Activated CD8-positive, alpha-beta memory T cell treated with anti-CD3 and anti-CD28 coated beads, Interleukin-2, amount 50 U/mL, for 4 hours (primary cell): Measurements from ENCODE around the gene ZNF274.
"Not testable (repeated sequence)": the region's sequence is repeated elsewhere in the genome, so short reads cannot be mapped to it uniquely, and the experiment has no call there.

ENCODE experiments used
- DNase-seq: peaks from one replicate; pipeline ENCODE4 v3.0.0-alpha.2; 2020

The ZNF274 gene

GRCh38 chr19:58212336-58213074, 29.6 kb downstream of the ZNF274 start:
- DNase-seq = no peak

GRCh38 chr19:58213075-58213369, 30.2 kb downstream of the ZNF274 start:
- no peak for DNase-seq

GRCh38 chr19:58217069-58217481, 34.2 kb downstream of the ZNF274 start:
- DNase-seq = no peak

- DNase-seq = no peak
Observed at GRCh38 chr19:58217607-58218391, 34.9 kb downstream of the ZNF274 start.

GRCh38 chr19:58218899-58219298, 36.0 kb downstream of the ZNF274 start:
- no peak for DNase-seq

- no peak for DNase-seq
Observed at GRCh38 chr19:58227964-58228584, 45.2 kb downstream of the ZNF274 start.

- DNase-seq = peak; percentile 57
Observed at GRCh38 chr19:58228585-58229254, 45.9 kb downstream of the ZNF274 start, which contains the start of gene ZNF544. Gene ZNF544, plus strand, starts transcription at chr19:58228914. Its CDS starts 15,110 bp downstream, at chr19:58244024.

GRCh38 chr19:58229255-58229639, 46.4 kb downstream of the ZNF274 start:
- no peak for DNase-seq

- DNase-seq = no peak
Observed at GRCh38 chr19:58237324-58237723, 54.5 kb downstream of the ZNF274 start.

- no peak for DNase-seq
Observed at GRCh38 chr19:58243351-58243750, 60.5 kb downstream of the ZNF274 start.

- no peak for DNase-seq
Observed at GRCh38 chr19:58248886-58249285, 66.0 kb downstream of the ZNF274 start.

GRCh38 chr19:58252102-58252685, 69.3 kb downstream of the ZNF274 start:
- DNase-seq = no peak

GRCh38 chr19:58258259-58258658, 75.4 kb downstream of the ZNF274 start:
- DNase-seq = not testable (repeated sequence)

- no peak for DNase-seq
Observed at GRCh38 chr19:58261600-58261967, 78.7 kb downstream of the ZNF274 start.

- no peak for DNase-seq
Observed at GRCh38 chr19:58261968-58262921, 79.4 kb downstream of the ZNF274 start.

GRCh38 chr19:58262922-58263296, 80.0 kb downstream of the ZNF274 start:
- no peak for DNase-seq
